NCI-H2029 treated with DMSO at 0.1 percent for 48 hours (cell line): ENCODE measurements around the gene PDS5B.
A peak's percentile ranks its signal among the peaks of the same experiment; 100 is the strongest.
"Not testable (repeated sequence)": the region's sequence is repeated elsewhere in the genome, so short reads cannot be mapped to it uniquely, and the experiment has no call there.

ENCODE experiments used
- DNase-seq: peaks from one replicate; lab custom pipeline; 2025; lab: John Stamatoyannopoulos, UW

PDS5B gene

DNA sequence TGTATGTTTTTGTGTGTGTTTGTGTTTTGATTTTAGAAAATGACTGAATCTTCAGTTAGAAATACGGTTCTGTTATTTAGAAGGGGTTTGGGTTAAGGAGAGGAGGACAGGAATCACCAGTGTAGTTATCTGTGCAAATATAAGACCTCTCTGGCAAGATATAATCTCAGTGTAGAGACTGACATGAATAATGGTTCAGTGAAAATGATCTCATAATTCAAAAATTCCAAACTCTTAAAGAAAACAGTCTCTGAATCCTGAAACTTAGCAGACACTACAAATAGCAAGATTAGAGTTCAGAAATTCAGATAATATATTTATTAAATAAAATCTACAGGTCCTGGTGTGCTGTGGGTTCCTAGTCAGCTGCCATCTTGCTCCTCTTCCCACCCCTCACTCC lies 73.5 kb downstream of the PDS5B start:
- no peak for DNase-seq

DNA sequence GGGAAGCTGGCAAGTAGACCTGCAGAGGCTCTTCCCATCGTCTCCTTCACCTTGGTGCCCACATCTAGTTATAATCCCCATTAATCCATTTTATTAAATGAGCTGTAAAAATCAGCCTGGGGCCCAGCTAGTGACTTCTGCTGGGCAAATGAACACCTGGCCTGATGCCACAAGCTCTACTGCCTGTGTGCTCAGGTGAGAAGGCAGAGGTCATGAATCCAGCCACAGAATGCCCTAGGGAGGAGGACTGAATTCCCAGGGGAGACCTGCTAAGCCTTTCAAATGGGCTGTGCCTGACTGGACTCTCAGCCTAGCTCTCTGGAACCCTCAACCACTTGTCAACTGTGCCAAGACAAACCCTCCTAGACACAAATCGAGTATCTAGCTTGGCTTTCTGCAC lies 74.0 kb downstream of the PDS5B start:
- peak; percentile 26 for DNase-seq

GRCh38 chr13:32661685-32662084 lies 75.4 kb downstream of the PDS5B start:
- DNase-seq: no peak

DNA sequence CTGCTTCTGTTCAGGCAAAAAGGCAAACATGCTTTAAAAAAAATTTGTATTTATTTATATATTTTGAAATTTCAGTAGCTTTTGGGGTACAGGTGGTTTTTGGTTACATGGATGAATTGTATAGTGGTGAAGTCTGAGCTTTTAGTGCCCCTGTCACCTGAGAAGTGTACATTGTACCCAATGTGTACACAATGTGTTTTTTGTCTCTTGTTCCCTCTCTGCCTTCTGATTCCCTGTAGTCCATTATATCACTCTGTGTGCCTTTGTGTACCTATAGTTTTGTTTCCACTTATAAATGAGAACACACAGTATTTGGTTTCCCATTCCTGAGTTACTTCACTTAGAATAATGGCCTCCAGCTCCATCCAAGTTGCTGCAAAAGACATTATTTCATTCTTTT lies 77.4 kb downstream of the PDS5B start:
- no peak for DNase-seq

DNA sequence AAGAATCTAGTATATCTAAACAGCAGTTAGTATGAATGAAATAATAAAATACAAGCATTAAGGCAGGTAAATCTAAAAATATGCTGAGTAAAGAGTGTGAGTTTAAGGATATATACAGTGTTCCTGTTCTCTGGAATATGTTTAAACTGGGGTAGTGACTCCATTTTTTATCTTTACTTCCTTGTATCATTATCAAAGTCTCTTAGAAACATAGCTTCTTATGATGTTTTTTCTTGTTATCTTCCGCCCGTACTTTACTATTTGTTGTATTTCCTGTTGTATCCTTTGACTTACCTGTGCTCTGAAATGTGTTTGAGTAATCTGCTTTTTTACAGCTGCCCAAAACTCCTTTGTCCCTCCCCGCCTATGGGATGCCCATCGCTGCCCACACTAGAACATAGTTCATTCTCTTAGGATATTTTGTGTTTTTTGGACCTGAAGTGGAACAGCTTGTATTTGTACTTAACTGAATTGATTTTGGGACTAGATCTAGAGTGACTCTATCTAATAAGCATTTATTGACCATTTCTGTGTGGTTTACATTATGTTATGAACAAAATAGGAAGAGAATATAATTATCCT lies 80.8 kb downstream of the PDS5B start:
- DNase-seq: no peak

DNA sequence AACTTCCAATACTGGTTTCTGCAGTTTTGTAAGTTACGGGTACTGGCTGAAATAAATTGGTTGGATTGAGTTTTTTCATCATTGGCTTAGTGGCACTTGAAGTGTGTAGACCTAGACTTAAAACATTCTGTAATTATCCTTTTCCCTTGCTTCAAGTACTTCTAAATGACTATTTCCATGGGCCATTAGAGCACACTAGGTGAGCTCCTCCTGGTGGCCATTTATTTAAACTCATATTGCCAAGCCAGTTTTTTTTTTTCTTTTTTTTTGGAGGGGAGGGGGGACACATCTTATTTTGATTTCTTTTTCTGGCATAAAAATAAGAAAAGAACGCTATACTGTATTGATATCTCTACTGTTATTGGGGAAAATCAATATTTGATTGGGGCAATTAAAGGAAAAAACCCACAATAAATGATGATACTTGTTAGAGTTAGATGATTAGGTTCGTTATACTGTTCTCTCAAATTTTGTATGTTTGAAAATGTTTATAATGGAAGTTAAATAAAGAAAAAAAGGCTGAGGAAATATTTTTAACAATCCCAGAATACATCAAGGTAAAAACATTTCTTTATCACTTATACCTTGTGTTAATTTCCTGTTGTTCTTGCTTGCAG lies 82.9 kb downstream of the PDS5B start:
- DNase-seq: peak; percentile 5

- DNase-seq: no peak
These were observed 88.3 kb downstream of the PDS5B start for GRCh38 chr13:32674503-32674902.

GRCh38 chr13:32676242-32676641 lies 90.0 kb downstream of the PDS5B start:
- DNase-seq: no peak

DNA sequence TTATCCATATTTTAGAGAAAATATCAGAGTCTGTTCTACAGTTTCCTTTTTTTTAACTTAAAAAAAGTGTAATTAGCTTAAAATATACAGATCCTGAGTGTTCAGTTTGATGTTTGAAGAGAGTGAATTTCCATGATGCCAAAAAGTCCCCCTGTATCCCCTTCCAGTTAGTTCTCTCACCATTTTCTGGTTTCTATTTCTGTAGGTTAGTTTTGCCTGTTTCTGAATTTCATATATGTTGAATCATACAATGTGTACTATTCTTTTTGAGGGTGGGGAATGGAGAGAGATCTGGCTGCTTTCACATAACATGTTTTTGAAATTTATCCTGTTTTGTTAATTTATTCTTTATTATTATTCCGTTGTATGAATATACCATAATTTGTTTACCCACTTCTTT lies 95.9 kb downstream of the PDS5B start:
- DNase-seq: no peak

- peak; percentile 1 for DNase-seq
These were observed 96.5 kb downstream of the PDS5B start for GRCh38 chr13:32682740-32683139.

- DNase-seq: no peak
These were observed 101.0 kb downstream of the PDS5B start for GRCh38 chr13:32687275-32687674.

DNA sequence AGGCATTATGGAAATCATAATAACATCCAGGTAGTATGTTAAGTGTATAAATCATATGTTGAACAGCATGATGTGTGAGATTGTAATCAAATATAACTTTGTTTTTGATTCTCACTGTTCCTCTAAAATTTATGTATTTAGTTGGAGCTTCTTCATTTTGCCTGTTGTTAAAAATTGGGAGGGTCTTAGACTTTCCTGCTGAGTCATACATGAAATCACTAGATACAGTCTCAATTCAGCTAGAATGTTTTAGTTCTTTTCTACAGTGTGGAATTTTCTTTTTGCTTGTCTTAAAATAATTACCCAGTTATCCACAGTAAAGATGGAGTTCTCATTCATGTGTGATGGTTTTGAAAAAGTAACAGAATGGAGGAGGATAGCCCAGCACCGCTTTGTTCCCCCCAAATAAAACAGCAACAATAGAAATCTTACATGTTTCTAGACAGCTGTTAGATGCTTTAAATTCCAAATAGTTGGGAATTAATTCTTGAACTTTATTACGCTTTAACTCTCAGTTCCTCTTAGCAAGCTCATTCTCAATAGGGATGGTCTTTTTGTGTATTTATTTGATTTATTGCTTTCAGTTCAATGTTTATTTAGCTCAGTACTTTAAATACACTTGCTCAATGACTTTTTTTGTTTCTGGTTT lies 109.5 kb downstream of the PDS5B start:
- DNase-seq: no peak

DNA sequence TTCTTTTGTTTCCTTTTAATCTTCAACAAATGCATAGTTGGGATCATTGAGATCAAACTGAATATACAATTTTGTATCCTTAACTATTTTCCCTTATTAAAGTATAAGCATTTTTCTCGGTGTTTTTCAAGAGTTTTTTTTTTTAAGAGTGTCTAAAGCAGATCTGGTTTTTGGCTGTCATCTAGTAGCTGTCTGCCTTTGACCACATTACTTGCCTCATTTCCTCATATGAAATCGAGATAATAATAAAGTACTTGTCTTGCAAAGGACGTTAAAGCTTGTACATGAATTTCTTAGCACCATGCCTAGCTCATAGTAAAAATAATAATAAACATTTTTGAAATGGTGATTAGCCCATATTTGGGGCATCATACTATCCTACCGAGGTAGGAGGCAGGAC lies 121.2 kb downstream of the PDS5B start:
- DNase-seq: no peak

DNA sequence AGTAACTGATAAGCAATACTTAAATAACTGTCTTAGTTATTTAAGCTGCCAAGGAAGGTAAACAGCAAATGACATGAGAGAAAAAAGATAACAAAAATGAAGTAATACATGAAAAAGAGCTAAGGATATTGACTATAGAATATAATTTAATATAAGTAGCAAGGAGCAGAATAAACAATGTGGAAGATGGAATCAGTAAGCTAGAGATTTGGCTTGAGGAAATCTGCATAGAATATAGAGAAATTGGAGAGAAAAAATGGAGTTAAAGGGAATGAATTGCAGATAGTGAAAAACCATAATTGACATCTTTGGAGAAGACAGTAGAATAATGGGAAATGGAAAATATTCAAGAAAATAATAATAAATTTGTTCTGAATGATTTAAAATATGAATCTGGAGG lies 127.1 kb downstream of the PDS5B start:
- no peak for DNase-seq

DNA sequence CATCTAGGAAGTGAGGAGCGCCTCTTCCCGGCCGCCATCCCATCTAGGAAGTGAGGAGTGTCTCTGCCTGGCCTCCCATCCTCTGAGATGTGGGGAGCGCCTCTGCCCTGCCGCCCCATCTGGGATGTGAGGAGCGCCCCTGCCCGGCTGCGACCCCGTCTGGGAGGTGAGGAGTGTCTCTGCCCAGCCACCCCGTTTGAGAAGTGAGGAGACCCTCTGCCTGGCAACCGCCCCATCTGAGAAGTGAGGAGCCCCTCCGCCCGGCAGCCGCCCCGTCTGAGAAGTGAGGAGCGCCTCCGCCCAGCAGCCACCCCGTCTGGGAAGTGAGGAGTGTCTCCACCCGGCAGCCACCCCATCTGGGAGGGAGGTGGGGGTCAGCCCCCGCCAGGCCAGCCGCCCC lies 129.9 kb downstream of the PDS5B start:
- not testable (repeated sequence) for DNase-seq

GRCh38 chr13:32720026-32720425 lies 133.8 kb downstream of the PDS5B start:
- no peak for DNase-seq

GRCh38 chr13:32721131-32722034 lies 135.1 kb downstream of the PDS5B start:
- DNase-seq: not testable (repeated sequence)

GRCh38 chr13:32722340-32722739 lies 136.1 kb downstream of the PDS5B start:
- no peak for DNase-seq

DNA sequence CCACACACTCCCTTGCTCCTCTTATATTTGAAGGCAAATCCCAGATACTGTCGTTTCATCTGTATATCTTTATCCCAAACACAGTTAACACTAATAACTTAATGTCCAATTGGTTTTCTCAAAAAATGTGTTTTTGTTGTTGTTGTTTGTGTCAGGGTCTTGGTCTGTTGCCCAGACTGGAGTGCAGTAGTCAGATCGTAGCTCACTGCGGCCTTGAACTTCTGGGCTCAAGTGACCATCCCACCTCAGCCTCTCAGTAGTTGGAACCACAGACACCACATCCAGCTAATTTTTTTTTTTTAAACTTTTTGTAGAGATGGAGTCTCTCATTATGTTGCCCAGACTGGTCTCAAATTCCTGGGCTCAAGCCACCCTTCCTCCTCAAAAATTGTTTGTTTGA lies 137.7 kb downstream of the PDS5B start:
- DNase-seq: no peak

DNA sequence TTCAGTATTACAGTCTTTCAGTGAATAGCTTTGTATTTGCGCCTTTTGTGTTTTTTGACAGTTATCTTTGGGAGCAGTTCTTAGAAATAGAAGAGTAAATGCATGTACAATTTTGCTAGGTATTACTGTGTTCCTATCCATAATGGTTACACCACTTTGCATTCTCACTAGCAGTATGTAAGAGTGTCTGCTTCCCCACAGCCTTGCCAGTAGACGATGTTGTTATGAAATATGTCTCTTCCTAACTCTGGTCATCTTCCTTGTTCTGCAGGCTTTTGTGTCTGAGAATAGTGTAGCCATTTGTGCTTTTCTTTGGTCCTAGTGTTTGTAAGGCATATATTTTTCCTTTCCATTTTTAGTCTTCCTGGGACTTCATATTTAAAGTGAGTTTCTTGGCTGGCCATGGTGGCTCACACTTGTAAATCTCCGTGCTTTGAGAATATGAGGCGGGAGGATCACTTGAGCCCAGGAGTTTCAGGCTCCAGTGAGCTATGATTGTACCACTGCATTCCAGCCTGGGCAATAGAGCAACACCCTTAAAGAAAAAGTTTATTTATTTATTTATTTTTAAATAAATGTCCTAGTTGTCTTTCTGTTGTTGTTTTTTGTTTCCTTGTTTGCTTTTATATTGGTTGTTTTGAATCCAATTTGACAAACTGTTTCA lies 140.3 kb downstream of the PDS5B start:
- DNase-seq: no peak

GRCh38 chr13:32728327-32728726 lies 142.1 kb downstream of the PDS5B start:
- no peak for DNase-seq

DNA sequence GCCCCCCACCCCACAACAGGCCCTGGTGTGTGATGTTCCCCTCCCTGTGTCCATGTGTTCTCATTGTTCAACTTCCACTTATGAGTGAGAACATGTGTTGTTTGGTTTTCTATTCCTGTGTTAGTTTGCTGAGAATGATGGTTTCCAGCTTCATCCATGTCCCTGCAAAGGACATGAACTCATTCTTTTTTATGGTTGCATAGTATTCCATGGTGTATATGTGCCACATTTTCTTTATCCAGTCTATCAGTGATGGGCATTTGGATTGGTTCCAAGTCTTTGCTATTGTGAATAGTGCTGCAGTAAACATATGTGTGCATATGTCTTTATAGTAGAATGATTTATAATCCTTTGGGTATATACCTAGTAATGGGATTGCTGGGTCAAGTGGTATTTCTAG lies 142.8 kb downstream of the PDS5B start:
- not testable (repeated sequence) for DNase-seq
